ENCODE results near the gene CASP9. TPM values are rescaled to one million over a fixed set of nuclear protein-coding genes. Genes with fewer than 3 reads are reported as not detected.

Gene CASP9
- total and polyA plus RNA-seq, 10 of the 15 experiments (the other 5 are each of a cell fraction or from before 2014, with no cell fraction given): 2.7 to 14.6 (median 7.6) TPM

DNA sequence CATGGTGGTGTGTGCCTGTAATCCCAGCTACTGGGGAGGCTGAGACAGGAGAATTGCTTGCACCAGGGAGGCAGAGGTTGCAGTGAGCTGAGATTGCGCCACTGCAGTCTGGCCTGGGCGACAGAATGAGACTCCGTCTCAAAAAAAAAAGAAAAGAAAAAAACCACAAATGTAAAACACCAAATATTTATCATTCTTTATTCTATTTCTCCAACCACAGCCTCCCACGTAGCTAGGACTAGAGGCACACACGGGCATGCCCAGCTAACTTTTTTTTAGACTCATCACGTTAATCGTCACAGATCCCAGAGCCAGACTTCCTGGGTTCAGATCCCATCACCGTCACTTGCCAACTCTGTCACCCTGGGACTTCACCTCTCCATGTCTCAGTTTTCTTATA, 16.2 kb upstream of the CASP9 start:
- H3K36me3 ChIP-seq (ENCODE audit: control insufficient read depth in 2 of 2, insufficient read depth in 2 of 2, low read length in 1 of 2): peaks cover 0 to 25% of the 10 kb centered on the region in 2 experiments; a peak in 3 of 4 replicates
- WGBS (ENCODE audit: insufficient coverage, insufficient replicate concordance, low lambda C conversion rate, missing lambda C conversion rate): 90% methylated on average over 8 of the region's 8 CpGs
- H4K20me1 ChIP-seq (ENCODE audit: control insufficient read depth, insufficient read depth): no peaks in the 10 kb centered on the region
- no peaks in the 10 kb centered on the region for H3K27me3 ChIP-seq (replicated peaks in 1 of 2; ENCODE audit: control insufficient read depth in 2 of 2, insufficient read depth in 2 of 2, low read length in 1 of 2)
- no peak for DNase-seq (ENCODE audit: low read depth, low spot score)
- BruUV-seq (replicated peaks): no TSS peak
- POLR2A ChIA-PET: no interaction called here
- no peak overlapping the region for H3K4me3 ChIP-seq
- H3K27ac ChIP-seq (ENCODE audit: control insufficient read depth, insufficient read depth): no peak overlapping the region
- SMC1A ChIA-PET (ENCODE audit: uncharacterized antibody, unreplicated experiment): interaction anchor here (0.6 to 1.1 kb wide), 2 partner anchors 14 to 177 kb away, joined by 3 to 5 read pairs; no protein-coding TSS in a partner anchor
- RAD21 ChIA-PET (ENCODE audit: unreplicated experiment): no interaction called here
- no peak for ATAC-seq
- no peak overlapping the region for H3K9ac ChIP-seq (ENCODE audit: control insufficient read depth, insufficient read depth, low read length)
- H3K9me3 ChIP-seq (replicated peaks; ENCODE audit: control insufficient read depth, insufficient read depth, low read length): no peaks in the 10 kb centered on the region
- CTCF ChIA-PET: no interaction called here
- in situ Hi-C loops (cut with MboI) (no loop called here), intact Hi-C loops (cut with micrococcal nuclease; ENCODE audit: unreplicated experiment) (no loop called here)
- H3K79me2 ChIP-seq (ENCODE audit: control insufficient read depth, insufficient read depth, low read length): no peaks in the 10 kb centered on the region
- H2AFZ ChIP-seq (ENCODE audit: control insufficient read depth, low read depth, low read length): no peak overlapping the region
- no peaks in the 10 kb centered on the region for H3K4me1 ChIP-seq (ENCODE audit: control insufficient read depth, insufficient read depth, low read length)
- H3K4me2 ChIP-seq (ENCODE audit: control insufficient read depth, insufficient read depth): no peak overlapping the region
- FAIRE-seq: no peak
- no peak for TF ChIP-seq CUX1 (IDR thresholded peaks at IDR 0.05; ENCODE audit: insufficient replicate concordance, low read depth, low read length)
- TF ChIP-seq ZBTB4 (CRISPR knock-in tag; IDR thresholded peaks at IDR 0.05): no peak
- TF ChIP-seq PML (IDR thresholded peaks at IDR 0.05; ENCODE audit: low read length): no peak
- no peak for TF ChIP-seq MEF2B (IDR thresholded peaks at IDR 0.05; ENCODE audit: partially characterized antibody, poor library complexity, severe bottlenecking)
- no peak for TF ChIP-seq CBFB (IDR thresholded peaks at IDR 0.05; ENCODE audit: low read depth)
- no peak for TF ChIP-seq JUND (IDR thresholded peaks at IDR 0.05; ENCODE audit: low read depth, low read length)
- no peak for TF ChIP-seq RELA (IDR thresholded peaks at IDR 0.05; ENCODE audit: borderline replicate concordance, partially characterized antibody)
- TF ChIP-seq PAX8 (IDR thresholded peaks at IDR 0.05): no peak
- TF ChIP-seq PBX3 (IDR thresholded peaks at IDR 0.05; ENCODE audit: insufficient replicate concordance, low read depth, low read length): no peak
- TF ChIP-seq, protein P1, sequence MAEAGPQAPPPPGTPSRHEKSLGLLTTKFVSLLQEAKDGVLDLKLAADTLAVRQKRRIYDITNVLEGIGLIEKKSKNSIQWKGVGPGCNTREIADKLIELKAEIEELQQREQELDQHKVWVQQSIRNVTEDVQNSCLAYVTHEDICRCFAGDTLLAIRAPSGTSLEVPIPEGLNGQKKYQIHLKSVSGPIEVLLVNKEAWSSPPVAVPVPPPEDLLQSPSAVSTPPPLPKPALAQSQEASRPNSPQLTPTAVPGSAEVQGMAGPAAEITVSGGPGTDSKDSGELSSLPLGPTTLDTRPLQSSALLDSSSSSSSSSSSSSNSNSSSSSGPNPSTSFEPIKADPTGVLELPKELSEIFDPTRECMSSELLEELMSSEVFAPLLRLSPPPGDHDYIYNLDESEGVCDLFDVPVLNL (IDR thresholded peaks at IDR 0.05; ENCODE audit: low read depth, low read length): no peak
- TF ChIP-seq ZNF384 (IDR thresholded peaks at IDR 0.05; ENCODE audit: borderline replicate concordance, low read depth, low read length): no peak
- TF ChIP-seq SPI1 (IDR thresholded peaks at IDR 0.05; ENCODE audit: borderline replicate concordance, insufficient read depth, low read depth, low read length): no peak
- no peak for TF ChIP-seq ATF3 (IDR thresholded peaks at IDR 0.05; ENCODE audit: borderline replicate concordance, extremely low read depth, low read depth, low read length)

Data from GM12878 (cell line).